ENCODE results near the gene CPED1.

Gene CPED1

DNA sequence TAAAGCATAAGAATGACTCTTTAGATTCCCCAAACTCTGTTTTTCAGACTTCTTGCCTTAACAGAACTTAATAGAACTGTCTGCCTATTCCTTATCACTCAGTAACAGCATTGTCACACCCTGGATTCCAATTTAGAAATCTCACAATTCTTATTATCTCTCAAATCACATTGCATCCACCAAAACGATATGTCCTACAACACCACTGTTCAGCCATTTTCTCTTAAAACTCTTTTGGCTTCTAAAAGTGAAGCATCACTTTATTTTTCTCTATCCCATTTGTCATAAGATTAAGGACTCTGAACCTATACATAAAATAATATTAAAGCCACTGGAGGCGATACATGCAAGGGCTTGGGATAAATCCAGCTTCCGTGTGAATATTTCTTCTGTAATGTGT is 1.2 kb upstream of the CPED1 start:
- intact Hi-C loops (cut with micrococcal nuclease): loop anchor here (1.0 to 5.0 kb wide), 3 partner anchors 35 to 94 kb away; partner anchors contain the start of gene ING3
- H3K27me3 Mint-ChIP-seq: peaks cover 7% of the 10 kb centered on the region
- no peak overlapping the region for H3K27ac Mint-ChIP-seq
- H3K9me3 Mint-ChIP-seq: no peaks in the 10 kb centered on the region
- no peak overlapping the region for H3K4me3 Mint-ChIP-seq
- peaks cover 20% of the 10 kb centered on the region for H3K4me1 Mint-ChIP-seq (ENCODE audit: low read depth)
- peaks cover 6% of the 10 kb centered on the region for H3K36me3 Mint-ChIP-seq (ENCODE audit: low read depth)

DNA sequence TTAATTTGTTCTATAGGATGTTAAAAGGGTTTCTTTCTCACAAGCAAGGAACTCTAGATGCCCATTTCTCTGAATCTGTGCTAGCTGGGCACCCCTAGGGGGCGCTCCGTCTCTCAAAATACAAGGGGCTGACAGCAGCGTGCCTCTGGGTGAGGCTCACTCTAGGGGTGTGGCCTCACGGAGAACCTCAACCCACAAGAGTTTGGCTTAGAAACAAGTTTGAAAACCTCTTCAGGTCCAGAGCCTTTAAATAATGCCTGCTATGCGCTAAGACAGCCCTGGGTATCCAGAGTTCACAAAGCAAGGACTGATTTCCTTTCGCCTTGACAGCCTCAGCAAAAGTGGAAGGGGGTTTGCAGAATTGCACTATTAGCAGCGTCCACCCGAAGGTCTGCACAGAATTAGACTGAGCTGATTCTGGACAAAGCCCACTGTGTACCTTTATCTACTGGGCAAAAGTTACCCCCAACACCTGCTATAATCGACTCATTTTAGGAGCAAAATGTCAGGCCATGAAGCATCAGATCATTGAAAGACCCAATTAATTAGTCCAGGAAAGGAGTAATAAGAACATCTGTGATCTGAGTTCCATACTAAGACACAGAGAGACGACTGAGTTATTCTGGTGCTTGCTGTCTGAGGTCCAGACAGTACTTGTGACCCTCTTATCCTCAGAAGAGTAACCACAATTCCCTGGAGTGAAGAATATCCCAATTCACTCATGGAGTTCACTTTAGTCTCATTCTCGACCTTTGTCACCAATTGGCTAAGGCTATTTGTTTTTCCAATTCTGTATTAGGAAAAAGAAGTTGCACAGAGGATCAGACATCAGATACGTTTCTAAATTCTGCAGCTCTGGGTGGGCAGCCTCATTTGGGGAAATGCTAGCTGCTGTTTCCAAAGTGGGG is 574 bp upstream of the CPED1 start:
- Mint-ChIP-seq H3K27ac (peak overlapping the region; percentile 74), H3K4me1 (ENCODE audit: low read depth) (peaks cover 20% of the 10 kb centered on the region), H3K36me3 (ENCODE audit: low read depth) (peaks cover 6% of the 10 kb centered on the region), H3K27me3 (peaks cover 7% of the 10 kb centered on the region), H3K9me3 (no peaks in the 10 kb centered on the region), H3K4me3 (peak overlapping the region; percentile 88)
- intact Hi-C loops (cut with micrococcal nuclease): loop anchor here (1.0 to 5.0 kb wide), 3 partner anchors 34 to 93 kb away; partner anchors contain the start of gene ING3

DNA sequence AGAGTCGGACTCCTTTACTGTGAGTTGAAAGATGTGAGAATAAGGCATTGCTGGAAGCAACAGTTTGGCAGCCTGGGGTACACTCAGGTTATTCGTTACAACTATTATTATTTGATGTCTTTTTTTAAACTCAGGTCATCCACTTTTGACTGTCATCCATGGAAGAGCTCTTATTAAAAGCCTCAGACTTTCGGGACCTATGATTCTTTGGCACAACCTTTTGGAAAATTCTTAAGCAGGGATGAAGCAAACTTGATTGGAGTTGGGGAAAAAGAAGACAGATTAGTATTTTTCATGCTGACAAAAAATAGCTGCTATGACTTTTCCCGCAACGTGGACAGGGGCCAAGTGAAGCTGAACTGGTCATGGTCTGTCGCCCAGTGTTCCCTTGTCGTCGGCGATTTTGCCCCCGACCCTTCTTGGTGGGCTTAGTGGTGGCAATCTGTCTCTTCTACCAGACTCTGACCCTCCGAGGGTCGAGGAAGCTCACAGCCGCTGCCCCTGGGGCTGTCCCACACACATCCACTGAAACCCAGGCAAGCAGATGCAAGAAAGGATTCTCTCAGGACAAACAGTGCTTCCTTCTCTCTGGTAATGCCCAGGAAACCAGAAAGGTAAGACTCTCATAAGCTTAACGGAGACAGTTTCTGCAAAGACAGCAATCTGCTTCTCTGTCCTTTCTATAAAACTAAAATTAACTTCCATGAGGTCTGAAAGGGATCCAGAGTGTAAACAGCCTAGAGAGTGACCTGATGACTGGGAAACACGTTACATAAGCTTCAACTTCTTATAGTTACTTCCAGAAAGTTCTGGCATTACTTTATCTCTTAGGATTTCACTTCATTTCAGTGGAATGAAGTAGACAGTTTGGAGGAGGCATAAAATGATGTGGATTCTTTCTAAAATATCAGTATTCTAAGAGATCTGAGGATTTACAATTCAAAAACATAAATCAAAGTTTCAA is 1.0 kb downstream of the CPED1 start:
- Mint-ChIP-seq H3K27me3 (peaks cover 5% of the 10 kb centered on the region), H3K27ac (peak overlapping the region; percentile 74), H3K36me3 (ENCODE audit: low read depth) (peaks cover 6% of the 10 kb centered on the region), H3K4me3 (peak overlapping the region; percentile 88), H3K9me3 (no peaks in the 10 kb centered on the region), H3K4me1 (ENCODE audit: low read depth) (peaks cover 34% of the 10 kb centered on the region)
- intact Hi-C loops (cut with micrococcal nuclease): loop anchor here (5.0 kb wide), 2 partner anchors 33 to 37 kb away; partner anchors contain the start of gene ING3

DNA sequence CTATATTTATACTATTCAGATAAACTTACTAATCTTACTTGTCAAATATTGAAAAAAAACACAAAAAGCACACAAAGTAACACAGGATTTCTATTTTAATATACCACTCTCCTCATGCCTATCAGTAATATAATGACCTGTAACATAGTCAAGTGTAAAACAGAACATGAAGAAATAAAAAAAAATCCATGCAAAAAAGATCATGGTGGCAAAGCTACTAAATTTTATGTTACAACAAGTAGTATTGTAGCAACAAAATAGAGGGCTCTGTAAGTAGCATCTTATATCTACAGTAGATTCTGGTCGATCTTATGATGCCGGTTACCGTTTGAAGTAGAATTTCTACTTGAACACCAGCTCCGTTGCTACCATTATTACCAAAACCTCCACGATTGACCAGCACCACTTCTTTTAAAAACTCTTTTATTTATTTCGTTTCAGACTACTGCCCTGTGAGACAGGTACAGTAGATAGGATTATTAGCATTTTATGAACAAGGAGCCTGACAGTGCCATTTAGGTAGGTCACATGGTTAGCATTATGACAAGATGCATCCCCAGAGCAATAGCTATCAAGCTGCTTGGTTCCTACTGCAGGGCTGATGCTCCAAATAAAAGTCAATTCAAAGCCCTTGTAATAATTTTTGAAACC is 2.1 kb downstream of the CPED1 start:
- H3K9me3 Mint-ChIP-seq: peaks cover under 1% of the 10 kb centered on the region
- no peak overlapping the region for H3K27ac Mint-ChIP-seq
- peaks cover 45% of the 10 kb centered on the region for H3K4me1 Mint-ChIP-seq (ENCODE audit: low read depth)
- H3K4me3 Mint-ChIP-seq: no peak overlapping the region
- peaks cover 6% of the 10 kb centered on the region for H3K36me3 Mint-ChIP-seq (ENCODE audit: low read depth)
- intact Hi-C loops (cut with micrococcal nuclease): no loop called here
- peaks cover 4% of the 10 kb centered on the region for H3K27me3 Mint-ChIP-seq

- Mint-ChIP-seq H3K27me3 (peaks cover 4% of the 10 kb centered on the region), H3K36me3 (ENCODE audit: low read depth) (peaks cover 6% of the 10 kb centered on the region), H3K4me3 (no peak overlapping the region), H3K27ac (no peak overlapping the region), H3K4me1 (ENCODE audit: low read depth) (peaks cover 50% of the 10 kb centered on the region), H3K9me3 (peaks cover 6% of the 10 kb centered on the region)
- intact Hi-C loops (cut with micrococcal nuclease): no loop called here
Observed at GRCh38 chr7:120991161-120991560, 2.6 kb downstream of the CPED1 start.

DNA sequence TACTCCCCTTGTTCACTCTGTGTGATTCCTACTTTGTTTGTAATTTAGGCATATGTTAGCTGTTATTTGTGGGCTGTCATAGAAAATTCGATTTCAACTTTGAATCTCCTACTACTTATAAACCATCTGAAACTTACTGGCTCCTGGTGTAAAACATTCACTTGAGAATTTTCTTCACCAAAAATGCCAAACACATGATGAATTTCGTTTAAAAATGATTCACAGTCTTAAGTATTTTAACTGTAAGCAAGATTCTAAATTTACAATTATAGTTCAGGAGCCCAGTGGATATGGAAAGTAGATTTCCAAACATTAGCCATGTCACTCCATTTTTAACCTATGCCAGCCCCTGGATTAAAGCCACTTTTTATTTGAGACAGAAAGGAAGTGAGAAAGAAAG is 3.1 kb downstream of the CPED1 start:
- peaks cover 4% of the 10 kb centered on the region for H3K27me3 Mint-ChIP-seq
- H3K27ac Mint-ChIP-seq: no peak overlapping the region
- intact Hi-C loops (cut with micrococcal nuclease): no loop called here
- no peak overlapping the region for H3K4me3 Mint-ChIP-seq
- H3K36me3 Mint-ChIP-seq (ENCODE audit: low read depth): peaks cover 6% of the 10 kb centered on the region
- H3K4me1 Mint-ChIP-seq (ENCODE audit: low read depth): peaks cover 52% of the 10 kb centered on the region
- peaks cover 6% of the 10 kb centered on the region for H3K9me3 Mint-ChIP-seq

GRCh38 chr7:120992272-120992964 is 3.9 kb downstream of the CPED1 start:
- Mint-ChIP-seq H3K9me3 (peaks cover 6% of the 10 kb centered on the region), H3K27ac (no peak overlapping the region), H3K4me3 (no peak overlapping the region), H3K36me3 (ENCODE audit: low read depth) (peaks cover 6% of the 10 kb centered on the region), H3K27me3 (peaks cover 4% of the 10 kb centered on the region), H3K4me1 (ENCODE audit: low read depth) (peaks cover 58% of the 10 kb centered on the region)
- intact Hi-C loops (cut with micrococcal nuclease): no loop called here

- Mint-ChIP-seq H3K4me3 (no peak overlapping the region), H3K36me3 (ENCODE audit: low read depth) (peaks cover 6% of the 10 kb centered on the region), H3K27ac (no peak overlapping the region), H3K27me3 (peaks cover 4% of the 10 kb centered on the region), H3K9me3 (peaks cover 6% of the 10 kb centered on the region), H3K4me1 (ENCODE audit: low read depth) (peaks cover 58% of the 10 kb centered on the region)
- intact Hi-C loops (cut with micrococcal nuclease): no loop called here
Observed at GRCh38 chr7:120992965-120993494, 4.5 kb downstream of the CPED1 start.

DNA sequence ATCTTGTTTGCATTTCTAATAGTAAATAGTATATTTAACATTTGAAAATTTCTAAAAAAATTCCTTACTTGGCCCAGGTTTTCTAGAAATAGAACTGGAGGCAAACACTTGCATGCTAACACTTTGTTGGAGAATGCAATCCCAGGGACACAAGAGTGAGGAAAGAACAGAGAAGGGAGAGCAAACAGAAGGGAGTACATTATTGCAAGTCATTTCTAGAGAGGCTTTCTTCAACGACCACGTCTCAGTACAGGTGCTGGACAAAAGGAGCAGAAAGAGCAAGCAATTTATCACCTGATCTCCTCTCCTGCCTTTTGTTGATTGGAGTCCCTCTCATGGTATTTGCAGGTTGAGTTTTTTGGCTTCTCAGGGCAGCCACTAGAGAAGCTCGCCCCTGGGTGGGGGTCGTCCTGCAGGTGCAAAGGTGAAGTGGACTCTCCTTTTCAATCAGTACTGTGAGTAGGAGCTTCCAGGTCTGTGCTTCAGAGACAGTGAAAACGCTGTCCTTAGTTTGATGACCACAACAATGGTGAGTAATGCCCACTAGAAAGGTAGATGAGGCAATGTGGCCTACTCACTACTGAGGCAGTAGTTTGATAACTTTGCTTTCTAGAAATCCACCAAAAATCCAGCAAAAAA is 5.2 kb downstream of the CPED1 start:
- Mint-ChIP-seq H3K36me3 (ENCODE audit: low read depth) (peaks cover 2% of the 10 kb centered on the region), H3K9me3 (peaks cover 6% of the 10 kb centered on the region), H3K4me3 (no peak overlapping the region), H3K27me3 (peaks cover 4% of the 10 kb centered on the region), H3K27ac (no peak overlapping the region), H3K4me1 (ENCODE audit: low read depth) (peaks cover 59% of the 10 kb centered on the region)
- intact Hi-C loops (cut with micrococcal nuclease): no loop called here

- Mint-ChIP-seq H3K27me3 (no peaks in the 10 kb centered on the region), H3K27ac (peak overlapping the region; percentile 79), H3K9me3 (peaks cover 6% of the 10 kb centered on the region), H3K4me3 (no peak overlapping the region), H3K4me1 (ENCODE audit: low read depth) (peaks cover 57% of the 10 kb centered on the region), H3K36me3 (ENCODE audit: low read depth) (no peaks in the 10 kb centered on the region)
- intact Hi-C loops (cut with micrococcal nuclease): no loop called here
Observed at GRCh38 chr7:120994512-120995410, 6.2 kb downstream of the CPED1 start.

DNA sequence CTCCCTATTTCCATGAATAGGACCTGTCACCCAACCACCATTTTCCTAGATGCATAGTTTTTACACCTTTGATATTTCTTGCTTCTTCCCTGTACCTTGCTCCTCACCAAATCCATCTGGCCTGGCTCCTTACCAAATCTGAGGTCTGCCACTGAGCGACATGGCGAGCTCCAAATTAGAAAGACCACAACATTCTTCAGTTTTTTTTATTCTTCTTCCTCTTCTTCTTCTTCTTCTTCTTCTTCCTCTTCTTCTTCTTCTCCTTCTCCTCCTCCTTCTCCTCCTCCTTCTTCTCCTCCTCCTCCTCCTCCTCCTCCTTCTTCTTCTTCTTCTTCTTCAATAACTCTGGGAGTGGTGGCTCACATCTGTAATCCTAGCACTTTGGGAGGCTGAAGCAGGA is 7.1 kb downstream of the CPED1 start:
- Mint-ChIP-seq H3K27ac (peak overlapping the region; percentile 79), H3K36me3 (ENCODE audit: low read depth) (no peaks in the 10 kb centered on the region), H3K4me3 (peak overlapping the region; percentile 21), H3K27me3 (no peaks in the 10 kb centered on the region), H3K4me1 (ENCODE audit: low read depth) (peaks cover 58% of the 10 kb centered on the region), H3K9me3 (peaks cover 6% of the 10 kb centered on the region)
- intact Hi-C loops (cut with micrococcal nuclease): loop anchor here (2.0 kb wide), 1 partner anchor 45 kb away; the partner anchor contains the start of gene ING3
